Esophagus mucosa (tissue), 1 donor: ENCODE measurements around the gene SPRN. TPM values are rescaled to one million over a fixed set of nuclear protein-coding genes. Genes with fewer than 3 reads are reported as not detected.
"Not testable (repeated sequence)": the region's sequence is repeated elsewhere in the genome, so short reads cannot be mapped to it uniquely, and the experiment has no call there.

ENCODE experiments used
- ATAC-seq: fragments of 200-7000 bp; cut with Tn5 transposase; one replicate; pipeline ENCODE4 v1.9.1; 2020
- total RNA-seq: library from RNA; stranded (reverse); gene quantifications from one replicate; pipeline ENCODE4 v1.2.4, GENCODE V29; 2023
- donor health status: DM: yes; HTN: yes; CAD: no.

SPRN gene
- total RNA-seq, 1 donor from 2014 or later: 0.12 TPM

GRCh38 chr10:133405272-133405671 is 19.2 kb downstream of the SPRN start:
- no peak for ATAC-seq

DNA sequence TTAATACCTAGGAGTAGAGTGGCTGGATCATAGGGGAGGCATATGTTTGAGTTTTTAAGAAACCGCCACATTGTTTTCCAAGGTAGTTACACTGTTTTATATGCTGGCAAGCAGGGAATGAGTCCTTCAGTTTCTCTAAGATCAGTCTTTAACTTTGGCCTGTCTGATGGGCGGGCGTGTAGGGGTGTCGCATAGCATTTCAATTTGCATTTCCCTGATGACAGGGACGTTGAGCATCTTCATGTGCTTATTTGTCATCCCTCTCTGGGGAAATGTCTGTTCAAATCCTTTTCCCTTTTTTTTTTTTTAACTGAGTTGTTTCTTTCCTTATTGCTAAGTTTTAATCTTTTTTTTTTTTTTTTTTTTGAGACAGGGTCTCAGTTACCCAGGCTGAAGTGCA is 20.6 kb downstream of the SPRN start:
- no peak for ATAC-seq

- no peak for ATAC-seq
Measured at GRCh38 chr10:133403359-133403758, 21.1 kb downstream of the SPRN start.

GRCh38 chr10:133401981-133402725 is 22.3 kb downstream of the SPRN start:
- no peak for ATAC-seq

GRCh38 chr10:133401500-133401899 is 22.9 kb downstream of the SPRN start:
- peak; percentile 19 for ATAC-seq

GRCh38 chr10:133400624-133401424 is 23.6 kb downstream of the SPRN start:
- ATAC-seq: peak; percentile 15

GRCh38 chr10:133399123-133399601 is 25.3 kb downstream of the SPRN start:
- ATAC-seq: no peak

DNA sequence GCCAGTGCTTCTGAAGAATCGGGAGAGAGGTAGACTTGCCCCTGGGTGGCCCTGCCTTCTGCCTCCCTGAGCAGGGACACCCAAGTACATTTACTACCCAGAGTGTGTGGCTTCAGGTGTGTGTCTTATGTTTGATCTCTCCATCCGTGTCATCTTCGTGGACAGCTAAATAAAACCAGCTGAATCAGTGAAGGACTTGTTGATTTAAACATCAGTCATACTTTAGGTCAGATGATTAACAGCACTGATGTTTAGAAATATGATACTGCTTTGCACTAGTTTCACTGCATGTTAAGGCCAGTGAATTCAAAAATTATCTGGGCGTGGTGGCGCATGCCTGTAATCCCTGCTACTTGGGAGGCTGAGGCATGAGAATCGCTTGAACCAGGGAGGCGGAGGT is 26.5 kb downstream of the SPRN start:
- ATAC-seq: no peak

DNA sequence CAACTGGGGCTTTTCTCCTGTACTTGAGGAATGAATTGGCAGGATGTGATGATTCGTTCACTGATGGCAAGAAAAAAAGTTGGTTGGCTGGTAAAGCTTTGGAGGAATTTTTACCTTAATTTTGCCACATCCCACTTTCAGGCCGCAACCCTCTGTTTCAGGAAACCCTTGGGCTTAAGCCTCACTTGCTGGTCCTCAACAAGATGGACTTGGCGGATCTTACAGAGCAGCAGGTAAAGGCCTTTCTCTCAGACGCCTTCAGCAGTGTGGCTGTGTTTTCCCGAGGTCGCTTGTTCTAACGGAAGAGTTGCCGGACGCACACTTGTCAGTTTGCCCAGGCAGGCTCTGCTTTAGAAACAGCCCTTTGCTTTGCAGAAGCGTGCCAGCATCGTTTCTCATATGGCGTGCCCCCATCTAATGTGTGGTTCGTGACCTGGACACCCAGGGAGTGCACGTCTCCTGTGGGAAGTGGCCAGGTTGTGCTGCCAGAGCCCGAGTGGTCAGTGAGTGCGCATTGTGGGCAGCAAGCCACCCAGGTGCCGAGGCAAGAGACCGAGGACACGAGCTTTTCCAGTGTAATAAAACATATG is 28.3 kb downstream of the SPRN start:
- no peak for ATAC-seq

DNA sequence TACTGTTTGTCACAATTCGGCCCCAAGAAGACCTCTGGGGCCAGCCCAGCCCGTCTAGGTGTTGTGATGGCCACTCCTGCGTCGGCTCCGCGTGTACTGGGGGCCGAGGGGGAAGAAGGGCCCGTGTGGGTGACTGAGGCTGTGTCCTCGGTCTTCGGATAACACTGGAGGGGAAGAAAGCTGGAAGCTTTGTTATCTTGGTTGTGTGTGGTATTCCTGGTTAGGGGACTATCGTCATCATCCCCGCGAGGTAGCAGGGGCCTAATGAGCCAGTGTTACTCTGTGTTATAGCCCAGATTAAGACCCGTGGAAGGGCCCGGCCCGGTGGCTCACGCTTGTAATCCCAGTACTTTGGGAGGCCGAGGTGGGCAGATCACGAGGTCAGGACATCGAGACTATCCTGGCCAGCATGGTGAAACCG is 29.6 kb downstream of the SPRN start:
- ATAC-seq: peak; percentile 4

DNA sequence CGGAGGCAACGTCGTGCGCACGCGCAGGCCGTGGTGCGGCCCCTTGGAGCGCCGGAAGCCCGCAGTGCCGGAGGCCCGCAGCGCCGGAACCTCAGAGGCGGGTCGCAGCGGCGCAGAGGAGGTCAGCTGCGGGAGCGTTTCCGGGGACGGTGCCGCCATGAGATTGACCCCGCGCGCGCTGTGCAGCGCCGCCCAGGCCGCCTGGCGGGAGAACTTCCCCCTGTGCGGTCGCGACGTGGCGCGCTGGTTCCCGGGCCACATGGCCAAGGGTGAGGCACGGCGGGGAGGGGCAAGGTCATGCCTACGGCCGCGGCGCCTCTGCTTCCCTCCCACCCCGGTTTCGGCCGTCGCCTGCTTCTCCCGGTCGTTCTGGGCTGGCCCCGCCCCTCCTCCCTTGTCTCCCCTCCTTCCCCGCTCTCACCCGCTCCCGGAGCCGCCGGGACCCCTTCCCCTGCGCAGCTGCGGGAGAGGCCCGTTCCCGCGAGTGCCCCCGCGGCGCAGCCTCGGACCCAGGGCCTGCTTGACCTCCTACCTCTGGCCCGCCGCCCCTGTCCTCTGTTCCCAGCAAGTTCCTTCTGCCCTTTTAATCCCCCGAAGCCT is 30.3 kb downstream of the SPRN start, which contains the start of gene MTG1:
TSS of gene MTG1 (plus strand) at position 94 of the 600 bp plus-strand sequence. CDS start at position 158, 64 bp downstream.
- ATAC-seq: peak; percentile 95

- ATAC-seq: no peak
Measured at GRCh38 chr10:133393401-133394063, 30.9 kb downstream of the SPRN start.

GRCh38 chr10:133391761-133392518 is 32.5 kb downstream of the SPRN start:
- ATAC-seq: no peak

- ATAC-seq: no peak
Measured at GRCh38 chr10:133391249-133391635, 33.2 kb downstream of the SPRN start.

DNA sequence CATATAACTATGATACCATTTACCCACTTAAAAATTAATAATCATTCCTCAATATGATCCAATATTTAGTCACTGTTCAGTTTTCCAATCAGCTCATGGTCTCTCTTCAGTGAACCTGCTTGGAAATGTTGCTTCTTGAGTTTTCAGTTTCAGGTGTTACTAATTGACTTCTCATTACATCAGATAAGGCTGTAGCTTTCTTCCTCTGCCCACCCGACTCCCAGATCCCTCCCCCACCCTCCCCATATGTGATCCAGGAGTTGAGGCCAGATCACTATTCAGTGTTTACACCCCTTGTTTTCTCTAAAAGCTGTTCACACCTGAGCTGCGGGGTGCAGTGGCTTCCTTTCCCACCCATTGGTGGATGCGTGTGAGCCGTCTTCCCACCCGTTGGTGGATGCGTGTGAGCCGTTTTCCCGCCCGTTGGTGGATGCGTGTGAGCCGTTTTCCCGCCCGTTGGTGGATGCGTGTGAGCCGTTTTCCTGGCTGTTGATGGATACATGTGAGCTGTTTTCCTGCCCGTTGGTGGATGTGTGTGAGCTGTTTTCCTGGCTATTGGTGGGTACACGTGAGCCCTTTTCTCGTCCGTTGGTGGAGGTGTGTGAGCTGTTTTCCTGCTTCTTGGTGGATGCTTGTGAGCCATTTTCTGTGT is 33.7 kb downstream of the SPRN start:
- no peak for ATAC-seq

GRCh38 chr10:133388973-133389818 is 35.2 kb downstream of the SPRN start:
- ATAC-seq: peak; percentile 44

- ATAC-seq: no peak
Measured at GRCh38 chr10:133388236-133388972, 36.0 kb downstream of the SPRN start.

GRCh38 chr10:133386951-133387350 is 37.5 kb downstream of the SPRN start:
- not testable (repeated sequence) for ATAC-seq

- ATAC-seq: no peak
Measured at GRCh38 chr10:133385214-133385613, 39.2 kb downstream of the SPRN start.
